HK-2 (cell line): ENCODE data around the gene CERS6.
"Not testable (repeated sequence)": the region's sequence is repeated elsewhere in the genome, so short reads cannot be mapped to it uniquely, and the experiment has no call there.

Experiments
- DNase-seq: peaks from one replicate; pipeline ENCODE4 v3.0.0-alpha.2; 2018; ENCODE audit not compliant: unreplicated experiment

The CERS6 gene

DNA sequence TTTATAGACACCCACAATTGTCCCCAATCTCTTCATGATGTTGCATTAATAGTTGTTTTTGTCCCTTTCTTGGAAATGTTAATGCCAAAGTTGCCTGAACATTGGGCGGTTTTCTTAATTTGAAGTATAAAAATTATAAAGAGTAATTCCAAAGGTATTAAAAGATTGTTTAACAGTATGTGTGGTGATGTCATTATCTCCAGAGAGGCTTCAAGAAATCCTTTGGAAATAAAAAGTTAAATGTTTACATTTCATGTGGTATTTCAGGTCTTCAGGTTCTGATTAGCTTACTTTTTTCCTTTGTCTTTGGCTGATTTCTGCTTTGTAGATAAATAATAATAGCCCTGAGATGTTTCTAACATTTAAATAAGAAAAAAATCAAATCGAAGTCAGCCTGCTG, 317.1 kb downstream of the CERS6 start:
- DNase-seq: no peak

DNA sequence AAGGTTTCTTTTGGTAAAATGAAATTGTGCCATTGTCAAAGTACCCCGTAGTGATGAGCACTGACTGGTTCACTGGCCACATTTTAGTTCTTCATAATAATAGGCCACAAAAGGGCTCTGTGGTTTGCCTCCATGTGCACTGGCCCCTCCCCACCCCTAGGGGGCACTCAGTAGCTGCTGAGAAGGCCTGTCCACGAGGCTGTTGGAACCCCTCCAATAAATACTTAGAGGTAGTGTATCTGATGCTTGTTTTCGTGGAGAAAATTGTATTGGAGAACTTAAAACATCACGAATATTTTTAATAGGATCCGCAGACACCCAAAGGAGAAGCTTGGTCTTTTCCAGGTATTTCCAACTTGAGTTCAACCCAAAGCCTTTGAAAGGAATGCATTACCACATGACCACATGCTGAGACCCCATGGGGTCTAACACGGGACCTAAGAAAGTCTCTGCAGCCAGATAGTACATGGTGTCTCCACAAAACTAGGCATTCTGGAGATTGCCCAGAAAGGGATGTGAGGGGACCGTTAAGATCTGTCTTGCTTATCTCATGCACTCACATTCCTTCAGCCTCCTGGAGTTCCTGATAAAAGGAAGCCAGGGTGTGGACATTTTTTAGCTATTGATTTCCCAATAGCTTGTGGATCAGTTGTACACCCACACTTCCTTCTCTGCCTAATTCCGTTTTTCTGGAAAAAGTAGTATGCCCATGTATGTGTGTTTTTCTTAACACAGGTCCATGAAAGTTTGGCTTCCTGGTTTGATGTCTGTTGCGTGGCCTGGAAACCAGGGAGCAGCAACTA, 317.8 kb downstream of the CERS6 start:
- peak; percentile 66 for DNase-seq

DNA sequence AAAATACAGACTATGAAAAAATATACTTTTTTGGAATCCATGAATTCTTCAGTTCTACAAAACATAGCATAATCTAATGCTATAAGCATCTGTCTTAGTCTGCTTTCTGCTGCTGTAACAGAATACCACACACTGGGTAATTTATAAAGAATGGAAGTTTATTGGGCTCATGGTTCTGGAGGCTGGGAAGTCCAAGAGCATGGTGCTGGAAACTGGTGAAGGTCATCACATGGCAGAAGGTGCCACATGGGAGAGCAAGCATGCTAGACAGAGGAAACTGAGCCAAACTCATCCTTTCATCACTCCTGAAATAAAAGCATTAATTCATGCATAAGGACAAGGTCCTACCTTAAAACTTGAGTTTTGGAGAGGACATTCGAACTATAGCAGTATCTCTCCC, 319.8 kb downstream of the CERS6 start:
- DNase-seq: no peak

DNA sequence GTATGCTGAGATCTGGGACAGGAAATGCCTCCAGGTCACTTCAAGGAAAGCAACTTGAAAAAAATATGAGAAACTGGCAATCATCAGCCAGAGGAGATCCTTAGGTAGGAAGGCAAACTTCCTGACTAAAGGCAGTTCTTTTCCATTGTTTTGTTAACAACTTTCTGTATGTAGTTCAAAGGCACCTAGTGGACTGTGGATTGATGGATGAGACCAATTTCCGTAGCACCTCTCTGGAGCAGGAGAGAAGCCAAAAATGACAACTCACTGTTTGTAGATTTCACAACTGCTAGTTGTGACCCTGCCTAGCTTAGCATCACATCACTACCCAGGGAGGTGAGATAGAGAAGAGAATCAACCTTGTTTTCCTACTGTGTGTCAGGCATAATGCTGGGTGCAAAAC, 324.6 kb downstream of the CERS6 start:
- DNase-seq: no peak

DNA sequence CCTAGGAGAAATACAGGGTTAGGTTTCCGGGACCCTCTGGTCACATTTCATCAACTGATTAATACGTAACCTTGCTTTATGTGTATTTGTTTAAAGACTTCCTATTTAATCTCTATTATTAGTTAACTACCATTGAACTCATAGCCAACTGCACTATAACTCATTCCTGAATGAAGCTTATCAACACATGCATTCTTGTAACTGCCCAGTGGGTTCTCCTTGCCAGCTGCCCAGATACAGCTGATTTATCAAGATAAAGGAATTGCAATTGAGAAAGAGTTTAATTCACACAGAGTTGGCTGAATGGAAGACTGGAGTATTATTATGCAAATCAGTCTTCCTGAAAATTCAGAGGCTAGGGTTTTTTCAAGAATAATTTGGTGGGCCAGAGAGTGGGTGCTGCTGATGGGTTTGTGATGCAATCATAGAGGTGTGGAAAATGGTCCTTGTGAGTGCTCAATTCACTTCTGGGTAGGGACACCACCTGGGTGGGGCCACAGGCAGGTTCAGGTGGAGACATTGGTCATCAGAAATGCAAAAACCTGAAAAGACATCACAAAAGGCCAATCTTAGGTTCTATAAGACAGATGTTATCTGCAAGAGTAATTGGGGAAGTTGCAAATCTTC, 325.2 kb downstream of the CERS6 start:
- DNase-seq: no peak

DNA sequence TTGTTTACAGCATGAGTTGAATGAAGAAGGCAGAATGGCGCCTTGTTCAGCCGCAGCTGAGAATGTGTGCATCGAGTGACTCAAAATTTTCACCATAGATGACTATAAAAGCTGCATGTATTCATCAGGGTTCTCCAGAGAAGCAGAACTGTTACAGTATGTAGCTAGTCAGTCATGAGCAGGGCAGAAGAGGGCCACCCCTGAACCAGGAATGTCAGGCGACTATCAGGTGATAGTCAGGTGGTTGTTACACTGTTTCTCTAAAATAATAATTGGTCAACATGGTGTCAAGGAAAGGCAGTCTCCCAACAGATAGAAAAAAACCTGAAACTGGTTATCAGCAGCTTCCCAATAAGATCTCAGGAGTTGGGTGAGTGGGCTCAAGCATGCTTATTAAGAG, 326.2 kb downstream of the CERS6 start:
- no peak for DNase-seq

DNA sequence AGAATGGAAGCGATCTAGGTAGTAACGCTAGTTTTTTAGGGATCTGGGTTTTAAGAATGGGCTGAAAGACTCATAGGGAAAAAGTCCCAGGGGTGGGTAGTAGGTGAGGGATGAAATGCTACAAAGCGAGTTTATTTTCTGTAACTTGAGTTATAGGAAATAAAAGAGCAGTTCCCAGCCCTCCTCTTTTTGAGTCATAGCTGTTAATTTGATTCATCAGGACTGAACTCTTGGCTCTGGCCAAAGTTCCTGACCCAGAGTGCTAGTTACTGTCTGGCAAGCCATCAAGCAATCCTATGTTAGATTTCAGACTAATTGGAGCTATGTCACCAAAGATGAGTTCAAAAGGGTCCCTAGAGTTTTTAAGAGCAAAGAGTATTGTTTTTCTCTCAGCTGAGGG, 328.9 kb downstream of the CERS6 start:
- no peak for DNase-seq

DNA sequence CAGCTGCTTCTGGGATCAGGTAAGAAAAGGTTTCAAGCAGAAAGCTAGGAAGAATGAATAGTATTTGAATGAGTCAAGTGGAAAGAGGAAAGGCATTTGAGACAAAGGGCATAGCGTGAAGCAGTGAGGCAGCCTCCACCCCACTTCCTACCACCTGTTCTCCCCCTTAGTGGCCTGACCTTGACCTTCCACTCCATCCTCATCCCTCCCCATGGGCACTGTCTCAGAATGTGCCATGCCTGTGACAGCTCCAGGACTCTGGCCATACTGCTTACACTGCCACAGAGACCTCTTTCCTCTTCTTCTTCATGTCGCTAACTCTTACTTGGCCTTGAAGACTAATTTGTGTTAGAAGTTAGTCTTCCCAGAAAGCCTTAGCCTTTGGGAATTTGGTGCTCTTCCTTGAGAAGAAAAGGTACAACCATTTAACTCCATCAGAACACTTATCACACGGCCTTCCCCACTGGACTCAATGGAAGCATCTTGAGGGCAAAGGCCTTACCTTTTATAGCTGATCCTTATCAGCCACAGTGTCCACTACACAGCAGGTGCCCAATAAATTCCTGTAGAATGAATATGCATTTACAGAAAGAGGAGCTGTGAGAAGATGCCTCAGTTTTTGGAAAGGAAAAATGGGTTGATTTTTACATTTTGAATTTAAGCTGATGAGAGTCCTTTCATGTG, 331.2 kb downstream of the CERS6 start:
- no peak for DNase-seq

DNA sequence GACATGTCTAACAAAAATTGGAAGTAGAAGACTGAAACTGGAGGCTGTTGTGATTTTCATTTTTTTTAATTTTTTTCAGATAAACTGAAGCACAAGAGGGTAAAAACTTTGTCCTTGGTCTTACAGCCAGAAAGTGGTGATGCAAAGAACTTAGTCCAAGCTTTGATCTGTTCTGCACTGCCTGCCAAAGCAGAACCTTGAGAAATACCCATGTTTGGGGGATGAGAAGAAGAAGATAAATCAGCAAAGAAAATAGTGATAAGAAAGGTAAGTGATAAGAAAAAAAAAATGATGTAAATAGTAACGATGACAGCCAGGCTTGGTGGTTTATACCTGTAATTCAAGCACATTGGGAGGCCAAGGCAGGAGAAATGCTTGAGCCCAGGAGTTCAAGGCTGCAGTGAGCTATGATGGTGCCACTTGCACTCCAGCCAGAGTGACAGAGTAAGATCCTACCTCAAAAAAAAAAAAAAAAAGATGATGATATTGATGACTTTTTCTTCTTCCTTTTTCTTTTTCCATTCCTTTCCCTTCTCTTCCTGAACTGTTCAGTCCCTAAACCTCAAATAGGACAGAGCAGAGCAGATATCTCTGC, 331.8 kb downstream of the CERS6 start:
- no peak for DNase-seq

DNA sequence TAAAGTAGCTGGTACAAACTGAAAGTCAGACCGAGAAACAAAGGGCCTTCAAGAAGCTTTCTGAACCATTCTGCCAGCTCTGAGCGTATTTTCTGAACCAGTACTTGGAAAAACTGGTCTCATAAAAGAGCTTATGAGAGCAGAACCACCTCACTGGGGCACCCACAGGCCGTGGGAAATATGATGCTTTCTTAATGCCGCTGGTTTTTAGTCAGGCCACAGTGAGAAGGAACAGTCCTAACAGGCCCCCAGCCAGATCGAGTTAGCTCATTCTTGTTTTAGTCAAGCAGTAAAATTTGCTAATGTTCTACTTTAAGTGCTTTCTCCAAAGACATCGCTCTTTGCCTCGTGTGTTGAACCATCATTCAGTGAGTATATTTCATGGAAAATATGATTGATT, 333.7 kb downstream of the CERS6 start:
- no peak for DNase-seq

DNA sequence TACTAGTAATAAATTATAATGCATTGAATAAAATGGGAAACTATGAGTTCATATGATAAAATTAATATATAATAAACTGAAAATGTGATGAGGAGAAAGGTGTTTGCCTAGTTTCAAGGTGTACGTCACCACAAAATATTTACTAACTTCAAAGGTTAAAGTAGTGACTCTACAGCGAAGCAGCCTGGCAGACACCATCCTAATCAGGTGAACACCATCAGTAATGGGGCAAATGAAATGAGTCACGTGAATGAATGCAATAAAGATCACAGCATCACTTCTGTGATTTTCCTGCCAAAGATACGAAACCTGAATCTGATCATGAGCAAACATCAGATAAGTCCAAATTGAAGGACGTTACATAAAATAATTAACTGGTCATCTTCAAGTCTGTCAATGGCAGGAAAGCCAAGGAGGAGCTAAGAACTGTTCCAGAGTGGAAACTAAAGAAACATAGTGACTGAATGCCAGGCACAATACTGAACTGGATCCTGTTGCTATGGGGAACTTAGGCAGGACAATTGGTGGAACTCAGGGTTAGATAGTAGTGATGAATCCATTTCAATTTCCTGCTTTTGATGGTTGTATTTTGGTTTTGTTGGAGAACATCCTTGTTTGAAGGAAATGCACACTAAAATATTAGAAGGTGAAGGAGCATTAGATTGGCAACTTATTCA, 334.3 kb downstream of the CERS6 start:
- DNase-seq: no peak

DNA sequence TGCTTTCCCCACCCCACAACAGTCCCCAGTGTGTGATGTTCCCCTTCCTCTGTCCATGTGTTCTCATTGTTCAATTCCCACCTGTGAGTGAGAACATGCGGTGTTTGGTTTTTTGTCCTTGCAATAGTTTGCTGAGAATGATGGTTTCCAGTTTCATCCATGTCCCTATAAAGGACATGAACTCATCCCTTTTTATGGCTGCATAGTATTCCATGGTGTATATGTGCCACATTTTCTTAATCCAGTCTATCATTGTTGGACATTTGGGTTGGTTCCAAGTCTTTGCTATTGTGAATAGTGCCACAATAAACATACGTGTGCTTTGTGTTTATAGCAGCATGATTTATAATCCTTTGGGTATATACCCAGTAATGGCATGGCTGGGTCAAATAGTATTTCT, 335.1 kb downstream of the CERS6 start:
- DNase-seq: not testable (repeated sequence)

DNA sequence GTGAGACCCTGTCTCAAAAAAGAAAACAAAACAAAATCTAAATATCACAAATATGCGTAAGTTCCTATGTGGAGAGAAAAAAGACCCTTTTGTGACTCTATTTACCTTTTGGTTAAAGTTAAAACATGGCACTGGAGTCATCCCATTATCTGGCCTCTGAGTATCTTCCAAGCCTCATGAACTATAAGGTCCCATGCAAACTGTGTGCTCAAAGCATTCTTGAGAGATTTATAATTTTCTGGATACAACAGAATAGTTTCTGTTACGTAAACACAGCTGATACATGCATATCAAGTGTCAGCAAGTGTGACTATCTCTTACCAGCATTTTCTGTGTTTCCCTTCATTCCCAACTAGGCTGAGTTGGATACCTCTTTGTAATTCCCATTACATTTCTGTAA, 337.5 kb downstream of the CERS6 start:
- DNase-seq: no peak

DNA sequence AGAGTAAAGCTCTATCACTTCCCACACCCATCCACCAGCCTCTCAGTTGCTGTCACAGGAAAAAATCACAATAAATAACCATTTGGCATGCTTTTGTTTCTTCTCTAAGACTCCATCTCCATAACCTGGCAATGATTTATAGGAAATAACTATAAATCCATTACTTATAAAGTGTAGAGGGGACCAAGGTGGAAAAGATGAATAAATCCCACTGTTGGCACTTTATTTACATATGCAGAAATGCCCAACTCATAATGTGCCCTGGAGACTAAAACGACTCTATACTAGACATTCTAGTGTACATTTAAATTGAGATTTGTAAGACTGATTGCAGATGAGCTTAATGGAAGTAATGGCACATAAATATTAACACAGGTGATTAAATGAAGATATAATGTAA, 338.9 kb downstream of the CERS6 start:
- no peak for DNase-seq

DNA sequence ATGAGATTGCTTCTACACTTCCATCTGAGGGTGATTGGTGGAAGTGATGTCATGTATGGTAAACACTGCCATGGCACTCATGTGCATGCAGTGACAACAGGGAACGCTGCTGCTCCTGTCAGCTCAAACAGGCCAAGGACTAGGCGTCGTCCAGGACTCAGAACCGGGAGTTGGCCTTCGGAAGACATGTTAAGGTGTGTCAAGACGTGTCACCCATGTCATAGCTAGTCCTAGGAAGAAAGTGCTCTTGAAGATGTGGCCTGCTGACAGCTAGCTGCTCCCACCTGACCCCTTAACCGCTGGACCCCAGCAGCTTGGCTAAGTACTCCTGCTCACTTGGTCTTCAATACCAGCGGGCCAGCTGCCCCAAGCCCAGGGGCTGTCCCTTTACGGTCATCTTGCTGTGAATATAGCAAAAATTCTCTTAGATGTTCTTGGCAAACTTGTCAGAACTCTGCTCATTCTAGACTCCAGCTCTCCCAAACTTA, 340.1 kb downstream of the CERS6 start:
- DNase-seq: no peak

DNA sequence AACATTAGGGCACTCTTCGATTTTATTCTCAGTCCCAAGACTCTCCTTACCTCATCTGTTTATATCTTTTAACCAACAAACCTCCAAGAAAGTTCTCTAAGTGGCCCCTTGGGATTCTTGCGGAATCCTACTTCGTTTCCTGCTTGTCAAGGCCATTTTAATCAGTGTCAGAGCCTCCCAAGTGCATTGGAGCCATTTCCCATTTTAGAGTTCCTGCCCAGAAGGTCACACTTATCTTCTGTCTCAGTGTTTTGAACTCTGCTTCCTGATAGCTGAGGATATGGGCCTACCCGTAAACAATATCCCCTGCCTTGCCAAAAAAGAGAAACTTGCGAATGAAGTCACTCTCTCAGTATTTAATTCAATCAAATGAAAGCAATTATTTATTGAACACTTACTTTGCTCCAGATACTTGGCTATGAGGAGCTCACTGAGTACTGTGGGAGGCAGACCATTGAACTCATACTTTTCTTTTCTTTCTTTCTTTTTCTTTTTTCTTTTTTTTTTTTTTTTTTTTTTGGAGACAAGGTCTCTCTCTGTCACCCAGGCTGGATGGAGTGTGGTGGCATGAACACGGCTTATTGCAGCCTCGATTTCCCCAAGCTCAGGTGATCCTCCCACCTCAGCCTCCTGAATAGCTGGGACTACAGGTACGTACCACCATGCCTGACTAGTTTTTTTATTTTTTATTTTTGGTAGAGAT, 340.7 kb downstream of the CERS6 start:
- DNase-seq: no peak

DNA sequence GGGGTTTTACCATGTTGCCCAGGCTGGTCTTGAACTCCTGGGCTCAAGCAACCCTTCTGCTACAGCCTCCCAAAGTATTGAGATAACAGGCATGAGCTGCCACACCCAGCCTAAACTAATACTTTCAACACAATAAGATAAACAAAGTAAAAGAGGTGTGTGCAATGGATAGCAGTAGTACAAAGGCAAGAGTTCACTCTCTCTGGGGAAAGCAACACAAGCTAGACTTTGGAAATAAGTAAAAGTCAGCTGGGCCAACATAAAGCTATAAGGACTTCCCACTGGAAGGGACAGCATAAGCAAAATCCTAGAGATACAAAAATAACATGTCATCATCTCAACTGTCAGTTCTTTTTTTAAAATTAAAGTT, 341.2 kb downstream of the CERS6 start:
- no peak for DNase-seq

DNA sequence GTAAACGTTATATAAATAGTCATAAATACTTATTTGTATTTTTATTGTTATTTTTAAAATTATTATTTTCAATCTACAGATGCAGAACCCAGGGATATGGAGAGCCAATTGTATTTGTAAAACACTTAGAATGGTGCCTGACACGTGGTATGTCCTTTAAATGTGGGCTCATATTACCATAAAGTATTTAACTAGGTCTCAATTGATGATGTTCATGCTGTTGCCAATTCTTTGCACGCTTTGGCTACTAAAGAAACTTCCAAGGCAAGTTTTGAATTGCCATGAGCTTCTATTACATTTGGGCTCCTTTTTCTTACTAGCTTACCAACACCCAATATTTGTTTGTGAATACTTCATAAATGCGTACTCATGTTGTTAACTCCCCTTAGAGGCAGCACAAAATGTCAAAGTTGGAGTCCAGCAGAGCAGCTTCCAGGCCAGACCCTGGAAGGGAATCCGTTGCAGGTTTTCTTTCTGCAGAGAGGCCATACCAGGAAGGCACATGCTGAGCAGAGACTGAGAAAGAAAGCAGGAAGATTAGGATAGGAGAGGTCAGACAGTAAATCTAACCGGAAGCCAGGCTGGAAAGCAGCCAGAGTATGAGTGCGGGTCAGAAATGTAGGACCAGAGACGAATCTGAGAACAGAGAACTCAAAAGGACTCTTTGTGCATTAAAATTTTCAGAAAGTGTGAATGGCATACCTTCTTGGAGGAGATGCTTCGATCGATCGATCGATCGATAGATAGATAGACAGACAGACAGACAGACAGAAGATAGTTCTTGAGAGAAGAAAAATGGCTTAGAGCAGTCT, 342.2 kb downstream of the CERS6 start:
- no peak for DNase-seq

DNA sequence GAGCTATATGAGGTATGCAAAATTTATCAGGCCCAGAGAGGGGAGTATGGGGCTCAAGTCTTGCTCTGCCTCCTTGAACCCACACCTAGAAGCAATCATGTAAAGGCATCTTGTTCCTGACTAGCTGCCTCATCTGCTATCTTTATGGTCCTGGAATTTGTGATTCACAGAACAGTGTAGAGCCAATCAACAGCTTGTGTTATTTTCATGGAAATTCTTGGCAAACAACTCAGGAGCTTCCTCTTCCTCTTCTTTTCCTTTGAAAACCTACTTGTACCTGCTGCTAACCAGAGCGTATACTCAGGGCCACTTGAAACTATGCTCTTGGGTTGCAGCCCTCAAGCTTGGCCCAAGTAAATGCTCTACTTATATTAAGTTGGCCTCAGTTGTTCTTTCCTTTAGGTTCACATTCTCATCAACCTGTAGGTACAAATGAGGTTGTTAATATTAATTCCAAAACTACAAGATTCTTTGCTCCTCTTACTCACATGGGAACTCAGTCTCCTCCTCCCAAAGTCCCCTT, 342.9 kb downstream of the CERS6 start:
- no peak for DNase-seq

DNA sequence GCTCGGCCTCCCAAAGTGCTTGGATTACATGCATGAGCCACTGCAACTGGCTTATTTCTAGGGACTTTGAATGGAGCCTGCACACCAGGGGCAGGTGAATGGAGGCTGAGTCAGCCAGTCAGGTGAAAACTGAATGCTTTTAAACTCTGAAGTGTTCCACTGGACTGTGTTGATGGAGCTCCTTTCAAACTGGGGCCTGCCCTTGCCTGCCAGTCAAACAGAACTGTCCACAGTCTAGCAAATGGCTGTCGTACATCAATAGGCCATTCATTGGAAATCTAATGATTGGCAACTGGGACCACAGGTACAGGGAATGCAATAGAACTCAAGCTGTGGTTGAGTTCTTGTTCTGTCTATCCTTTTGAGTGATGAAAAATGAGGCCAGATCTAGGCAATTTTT, 345.4 kb downstream of the CERS6 start:
- DNase-seq: no peak
